GM18505 (cell line): Measurements from ENCODE around the gene LTBP2.

Experiments used
- ATAC-seq: cut with Tn5 transposase; IDR thresholded peaks from one replicate; pipeline ENCODE4 v1.9.1; 2021; ENCODE audit not compliant: unreplicated experiment
- POLR2A ChIP-seq: IDR thresholded peaks from 4 replicates; pipeline ENCODE4 v1.6.1; 2011; ENCODE audit warnings: borderline replicate concordance; ENCODE audit not compliant: insufficient read depth, insufficient read length; ENCODE audit errors: extremely low read depth

Gene LTBP2

GRCh38 chr14:74492776-74493342 lies 119.2 kb downstream of the LTBP2 start, which contains the start of gene NPC2:
Gene NPC2, minus strand, starts transcription at chr14:74493305. Its CDS starts 31 bp downstream, at chr14:74493274.
- ATAC-seq, result peak; percentile 15
- TF ChIP-seq POLR2A, result no peak

GRCh38 chr14:74491956-74492775 lies 119.9 kb downstream of the LTBP2 start:
- no peak for ATAC-seq
- no peak for TF ChIP-seq POLR2A

GRCh38 chr14:74490486-74490885 lies 121.6 kb downstream of the LTBP2 start:
- ATAC-seq, result no peak
- TF ChIP-seq POLR2A, result no peak

GRCh38 chr14:74488786-74489397 lies 123.1 kb downstream of the LTBP2 start:
- no peak for TF ChIP-seq POLR2A
- ATAC-seq, result no peak

- no peak for ATAC-seq
- no peak for TF ChIP-seq POLR2A
Measured at GRCh38 chr14:74486164-74486563, 125.9 kb downstream of the LTBP2 start.

GRCh38 chr14:74483321-74483720 lies 128.7 kb downstream of the LTBP2 start:
- TF ChIP-seq POLR2A, result no peak
- no peak for ATAC-seq

- no peak for TF ChIP-seq POLR2A
- no peak for ATAC-seq
Measured at GRCh38 chr14:74482571-74482970, 129.5 kb downstream of the LTBP2 start.

- ATAC-seq, result no peak
- TF ChIP-seq POLR2A, result no peak
Measured at GRCh38 chr14:74480046-74480445, 132.0 kb downstream of the LTBP2 start.

- no peak for ATAC-seq
- no peak for TF ChIP-seq POLR2A
Measured at GRCh38 chr14:74478996-74479635, 132.9 kb downstream of the LTBP2 start.

GRCh38 chr14:74476607-74477006 lies 135.4 kb downstream of the LTBP2 start:
- no peak for TF ChIP-seq POLR2A
- ATAC-seq, result no peak

GRCh38 chr14:74476107-74476506 lies 135.9 kb downstream of the LTBP2 start:
- no peak for ATAC-seq
- no peak for TF ChIP-seq POLR2A

- no peak for ATAC-seq
- no peak for TF ChIP-seq POLR2A
Measured at GRCh38 chr14:74475678-74476077, 136.4 kb downstream of the LTBP2 start.

- no peak for TF ChIP-seq POLR2A
- no peak for ATAC-seq
Measured at GRCh38 chr14:74474376-74474775, 137.7 kb downstream of the LTBP2 start.
